ENCODE measurements around the gene HP1BP3.

DNA sequence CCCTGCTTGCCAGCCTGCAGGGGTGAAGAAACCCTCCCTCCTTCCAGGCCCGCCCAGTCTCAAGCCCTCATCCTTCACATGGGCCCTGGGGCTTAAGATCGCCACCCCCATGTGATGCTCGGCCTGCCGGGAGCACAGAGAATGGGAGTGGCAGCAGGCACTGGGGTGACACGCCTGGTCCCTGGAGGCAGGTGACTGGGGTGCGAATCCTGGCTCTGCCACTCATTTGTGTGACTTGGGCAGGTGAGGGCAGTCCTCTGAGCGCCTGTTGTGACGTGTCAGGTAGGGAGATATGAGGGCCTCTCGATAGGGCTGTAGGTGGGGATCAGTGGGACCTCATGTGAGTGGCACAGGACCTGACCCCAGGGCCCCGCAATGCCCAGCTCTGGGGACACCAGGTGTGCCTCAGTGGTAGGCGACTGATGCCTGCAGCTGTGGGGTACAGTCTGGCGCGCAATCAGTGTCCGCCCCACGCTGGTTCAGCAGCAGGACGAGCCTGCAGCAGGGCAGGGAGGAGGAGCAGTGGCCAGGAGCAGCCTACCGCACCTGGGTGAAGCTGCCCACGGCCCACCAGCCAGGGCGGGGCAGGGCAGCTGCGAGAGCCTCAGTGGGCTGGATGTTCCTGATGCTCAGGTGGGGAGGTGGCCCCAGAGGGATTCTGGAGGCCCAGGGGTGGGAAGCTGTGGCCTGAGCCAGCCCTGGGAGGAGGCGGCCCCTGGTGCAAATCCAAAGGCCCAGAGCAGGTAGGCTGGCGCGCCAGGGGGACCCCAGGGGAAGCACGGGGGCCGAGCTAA lies 60.8 kb downstream of the HP1BP3 start:
- no peak for TF ChIP-seq CTCF (IDR thresholded peaks at IDR 0.05 in 8 of 11, conservative IDR thresholded peaks at IDR 0.05 in 3 of 11)
- TF ChIP-seq POLR2A (IDR thresholded peaks at IDR 0.05): no peak
